Large intestine (tissue), 3 donors: ENCODE measurements around the gene PTPRG. TPM values are rescaled to one million over a fixed set of nuclear protein-coding genes. Genes with fewer than 3 reads are reported as not detected.

Experiments
- DNase-seq, 2 donors: peaks; one replicate each; pipeline versions ENCODE4 v3.0.0 to v3.0.0-alpha.2; 2013
- H3K27ac ChIP-seq: one replicate; pipeline ENCODE4 v1.5.1; 2013; ENCODE audit warnings: low read length
- H3K27me3 ChIP-seq: 2 replicates; pipeline ENCODE4 v1.6.1; 2013; ENCODE audit warnings: low read length; ENCODE audit not compliant: control insufficient read depth, insufficient read depth
- H3K36me3 ChIP-seq: 2 replicates; pipeline ENCODE4 v1.6.1; 2013; ENCODE audit warnings: low read length; ENCODE audit not compliant: control insufficient read depth, insufficient read depth
- H3K4me1 ChIP-seq: one replicate; pipeline ENCODE4 v1.6.1; 2013; ENCODE audit warnings: low read length; ENCODE audit not compliant: control insufficient read depth, insufficient read depth
- H3K4me3 ChIP-seq: one replicate; pipeline ENCODE4 v1.5.1; 2013; ENCODE audit warnings: low read length
- H3K9me3 ChIP-seq: one replicate; pipeline ENCODE4 v1.6.1; 2013; ENCODE audit warnings: mild to moderate bottlenecking, low read depth, low read length, moderate library complexity; ENCODE audit not compliant: control insufficient read depth
- WGBS: methylation state at CpG from one replicate; pipeline ENCODE4 v1.1.5; 2013; ENCODE audit warnings: low lambda C conversion rate; ENCODE audit not compliant: insufficient coverage; 5-methylcytosine and 5-hydroxymethylcytosine counted together
- polyA plus RNA-seq: library from polyadenylated mRNA; unstranded; fragments of 120-200 nt; gene quantifications from one replicate; pipeline ENCODE4 v1.2.1, GENCODE V29; 2013

Gene PTPRG
- polyA plus RNA-seq, 1 donor: 18.3 TPM

- 91% methylated on average over 1 of the region's 8 CpGs for WGBS
- H3K9me3 ChIP-seq: peaks cover 4% of the 10 kb centered on the region
- DNase-seq: no peak
- H3K27me3 ChIP-seq: no peaks in the 10 kb centered on the region
- H3K27ac ChIP-seq: no peak overlapping the region
- H3K36me3 ChIP-seq: no peaks in the 10 kb centered on the region
- H3K4me1 ChIP-seq: no peaks in the 10 kb centered on the region
- H3K4me3 ChIP-seq: no peak overlapping the region
These were observed 368.2 kb downstream of the PTPRG start for GRCh38 chr3:61929617-61930016.

GRCh38 chr3:61932499-61932898, 371.1 kb downstream of the PTPRG start:
- no peak overlapping the region for H3K4me3 ChIP-seq
- no peak overlapping the region for H3K27ac ChIP-seq
- WGBS: 100% methylated on average over 1 of the region's 6 CpGs

DNA sequence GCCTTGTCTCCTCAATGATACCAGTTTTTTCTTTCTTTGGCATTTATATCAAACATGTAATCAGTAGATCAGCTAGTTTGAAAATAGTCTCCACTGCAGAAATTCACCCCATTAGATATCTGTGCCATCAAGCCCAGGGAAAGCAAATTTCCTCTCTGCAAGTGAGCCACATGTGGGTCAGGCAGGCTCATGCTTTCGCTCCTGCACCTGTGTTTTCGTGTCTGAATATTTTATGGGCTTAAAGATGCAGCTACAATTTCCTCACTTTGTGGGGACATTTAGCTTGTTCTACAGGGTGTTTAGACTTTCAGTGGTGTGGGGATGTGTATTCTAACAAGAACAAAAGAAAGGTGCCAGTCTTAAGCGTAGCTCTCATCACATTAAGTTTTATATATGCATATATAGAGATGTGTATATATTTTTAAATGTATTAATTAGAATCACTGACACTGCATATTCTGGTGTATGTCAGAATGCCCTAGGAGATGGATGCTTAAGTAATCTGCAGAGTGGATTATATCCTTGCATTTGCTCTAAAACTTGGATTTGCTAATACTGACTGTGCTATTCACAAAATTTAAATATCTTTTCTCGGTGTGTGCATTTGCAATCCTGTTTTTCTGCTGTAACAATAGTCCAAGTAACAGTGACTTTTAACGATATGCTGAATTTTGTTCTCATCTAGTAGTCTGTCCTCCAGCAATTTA, 372.6 kb downstream of the PTPRG start:
- 100% methylated on average over 2 of the region's 5 CpGs for WGBS
- Histone ChIP-seq H3K9me3 (peaks cover 12% of the 10 kb centered on the region), H3K36me3 (no peaks in the 10 kb centered on the region), H3K27me3 (no peaks in the 10 kb centered on the region), H3K4me3 (no peak overlapping the region), H3K4me1 (no peaks in the 10 kb centered on the region), H3K27ac (no peak overlapping the region)
- DNase-seq: no peak

More at GRCh38 chr3:61932499-61932898, 371.1 kb downstream of the PTPRG start:
- Histone ChIP-seq H3K27me3 (no peaks in the 10 kb centered on the region), H3K4me1 (no peaks in the 10 kb centered on the region), H3K9me3 (peaks cover 12% of the 10 kb centered on the region), H3K36me3 (no peaks in the 10 kb centered on the region)
- DNase-seq: no peak

GRCh38 chr3:61934505-61934871, 373.1 kb downstream of the PTPRG start:
- WGBS: no CpG with 5 or more reads among the region's 1 CpG
- Histone ChIP-seq H3K9me3 (peaks cover 12% of the 10 kb centered on the region), H3K4me3 (no peak overlapping the region)

DNA sequence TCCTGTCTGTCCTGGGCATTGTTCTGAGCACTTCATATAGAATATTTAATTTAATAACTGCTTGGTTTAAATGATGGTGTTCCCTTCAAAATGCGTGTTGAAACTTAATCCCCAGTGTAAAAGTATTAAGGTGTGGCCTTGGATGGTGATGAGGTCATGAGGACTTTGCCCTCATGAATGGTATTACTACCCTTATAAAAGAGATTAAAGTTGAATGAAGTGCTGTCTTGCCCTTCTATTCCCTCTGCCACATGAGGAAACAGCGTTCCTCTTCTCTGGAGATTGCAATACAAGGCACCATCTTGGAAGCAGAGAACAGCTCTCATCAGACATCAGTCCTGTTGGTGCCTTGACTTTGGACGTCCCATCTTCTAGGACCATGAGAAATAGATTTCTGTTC, 374.4 kb downstream of the PTPRG start:
- peak; percentile 28 to 67 for DNase-seq
- no CpG with 5 or more reads among the region's 3 CpGs for whole genome bisulfite sequencing
- no peaks in the 10 kb centered on the region for H3K27me3 ChIP-seq
- H3K36me3 ChIP-seq: no peaks in the 10 kb centered on the region
- H3K4me3 ChIP-seq: no peak overlapping the region
- peaks cover 12% of the 10 kb centered on the region for H3K9me3 ChIP-seq
- no peaks in the 10 kb centered on the region for H3K4me1 ChIP-seq
- no peak overlapping the region for H3K27ac ChIP-seq

More at GRCh38 chr3:61934505-61934871, 373.1 kb downstream of the PTPRG start:
- Histone ChIP-seq H3K27me3 (no peaks in the 10 kb centered on the region), H3K4me1 (no peaks in the 10 kb centered on the region), H3K36me3 (no peaks in the 10 kb centered on the region), H3K27ac (no peak overlapping the region)
- no peak for DNase-seq

GRCh38 chr3:61936344-61936937, 375.1 kb downstream of the PTPRG start:
- H3K27ac ChIP-seq: no peak overlapping the region
- no peaks in the 10 kb centered on the region for H3K27me3 ChIP-seq
- DNase-seq: no peak
- no peaks in the 10 kb centered on the region for H3K4me1 ChIP-seq
- no peaks in the 10 kb centered on the region for H3K36me3 ChIP-seq
- no peak overlapping the region for H3K4me3 ChIP-seq
- 100% methylated on average over 1 of the region's 6 CpGs for WGBS
- H3K9me3 ChIP-seq: peaks cover 12% of the 10 kb centered on the region

DNA sequence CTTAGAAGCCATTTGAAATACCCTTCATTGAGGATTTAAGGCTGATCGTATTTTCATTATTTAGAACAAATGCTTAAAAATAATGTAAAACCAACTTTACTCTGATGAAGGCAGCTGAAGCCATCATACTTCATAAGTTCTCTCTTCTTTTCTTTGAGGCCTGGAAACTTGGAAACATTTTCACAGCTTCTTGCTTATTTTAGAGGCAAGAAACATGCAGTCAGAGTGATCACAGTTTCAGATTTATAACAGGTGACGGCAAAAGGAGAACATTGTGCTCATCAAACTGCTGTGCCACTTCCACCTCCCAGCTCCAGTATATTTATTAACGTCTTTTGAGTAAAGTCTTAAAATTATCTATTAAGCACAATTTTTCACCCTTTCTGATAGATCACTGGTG, 376.1 kb downstream of the PTPRG start:
- no peak for DNase-seq
- Histone ChIP-seq H3K27ac (no peak overlapping the region), H3K27me3 (no peaks in the 10 kb centered on the region), H3K9me3 (peaks cover 12% of the 10 kb centered on the region), H3K4me1 (no peaks in the 10 kb centered on the region), H3K4me3 (no peak overlapping the region), H3K36me3 (no peaks in the 10 kb centered on the region)
- no CpG with 5 or more reads among the region's 3 CpGs for whole genome bisulfite sequencing

GRCh38 chr3:61938878-61939549, 377.6 kb downstream of the PTPRG start:
- no peak for DNase-seq
- 79% methylated on average over 3 of the region's 9 CpGs for WGBS
- H3K4me1 ChIP-seq: no peaks in the 10 kb centered on the region
- no peaks in the 10 kb centered on the region for H3K27me3 ChIP-seq
- H3K4me3 ChIP-seq: no peak overlapping the region
- H3K9me3 ChIP-seq: peaks cover 12% of the 10 kb centered on the region
- H3K36me3 ChIP-seq: no peaks in the 10 kb centered on the region
- no peak overlapping the region for H3K27ac ChIP-seq

- no peaks in the 10 kb centered on the region for H3K4me1 ChIP-seq
- no peaks in the 10 kb centered on the region for H3K36me3 ChIP-seq
- H3K27me3 ChIP-seq: no peaks in the 10 kb centered on the region
- peaks cover 4% of the 10 kb centered on the region for H3K9me3 ChIP-seq
- no peak for DNase-seq
- no CpG with 5 or more reads among the region's 2 CpGs for WGBS
- no peak overlapping the region for H3K27ac ChIP-seq
- H3K4me3 ChIP-seq: no peak overlapping the region
These were observed 378.9 kb downstream of the PTPRG start for GRCh38 chr3:61940236-61940635.

DNA sequence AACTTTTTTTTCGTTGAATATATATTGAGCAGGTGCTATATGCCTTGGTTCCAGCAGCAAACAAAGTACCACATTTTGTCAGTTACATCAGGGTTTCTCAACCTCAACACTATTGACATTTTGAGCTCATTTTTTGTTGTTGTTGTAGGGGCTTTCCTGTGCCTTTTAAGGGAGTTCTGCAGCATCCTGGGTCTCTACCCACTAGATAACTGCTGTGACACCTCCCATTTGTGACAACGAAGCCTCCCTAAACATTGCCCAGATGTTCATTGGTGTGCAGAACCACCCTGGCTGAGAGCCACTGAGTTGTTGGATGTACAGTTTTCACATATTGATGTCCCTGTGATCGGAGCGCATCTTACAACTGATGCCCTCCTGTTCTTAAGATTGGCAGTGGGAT, 382.6 kb downstream of the PTPRG start:
- no peak for DNase-seq
- 100% methylated on average over 1 of the region's 4 CpGs for WGBS
- no peaks in the 10 kb centered on the region for H3K9me3 ChIP-seq

More for the DNA sequence above, 382.6 kb downstream of the PTPRG start:
- H3K27ac ChIP-seq: no peak overlapping the region
- no peaks in the 10 kb centered on the region for H3K27me3 ChIP-seq
- H3K4me1 ChIP-seq: no peaks in the 10 kb centered on the region
- H3K4me3 ChIP-seq: no peak overlapping the region
- H3K36me3 ChIP-seq: no peaks in the 10 kb centered on the region
